Measurements from ENCODE around the gene ST6GALNAC2. TPM values are rescaled to one million over a fixed set of nuclear protein-coding genes. Genes with fewer than 3 reads are reported as not detected.

ST6GALNAC2 gene
- total RNA-seq, 1 donor from 2014 or later, result 4.5 TPM

DNA sequence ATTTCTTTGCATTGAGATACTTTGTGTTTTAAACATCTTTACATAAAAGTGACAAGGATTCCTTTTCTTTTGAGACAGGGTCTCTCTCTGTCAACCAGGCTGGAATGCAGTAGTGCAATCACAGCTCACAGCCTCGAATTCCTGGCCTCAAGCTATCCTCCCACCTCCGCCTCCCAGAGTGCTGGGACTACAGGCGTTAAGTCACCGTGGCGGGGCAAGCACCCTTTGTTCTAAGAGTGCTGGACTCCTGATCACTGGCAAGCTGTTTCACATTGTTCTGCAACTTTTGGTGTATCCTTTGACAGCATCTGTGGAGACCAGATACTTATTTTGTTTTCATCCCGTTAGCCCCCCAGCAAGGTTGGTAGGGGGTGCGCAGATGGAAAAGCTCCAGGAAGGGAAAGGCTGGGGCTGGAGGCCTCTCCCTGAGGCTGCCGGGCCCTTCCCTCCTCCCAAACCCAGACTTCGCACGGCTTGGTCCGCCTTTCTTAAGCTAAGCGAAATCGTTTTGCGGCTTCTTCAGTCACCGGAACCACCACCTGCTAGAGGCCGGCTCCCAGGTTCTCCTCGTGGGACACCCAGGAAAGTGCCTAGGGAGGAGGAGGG is 1.1 kb downstream of the ST6GALNAC2 start:
- H3K9me3 Mint-ChIP-seq, result no peaks in the 10 kb centered on the region
- no peak for DNase-seq (ENCODE audit: low read depth, low spot score)
- no peak overlapping the region for H3K27ac Mint-ChIP-seq (ENCODE audit: unreplicated experiment)
- peak overlapping the region; percentile 75 for H3K4me3 Mint-ChIP-seq
- H3K36me3 Mint-ChIP-seq (ENCODE audit: low read depth), result no peaks in the 10 kb centered on the region
- H3K27me3 Mint-ChIP-seq (ENCODE audit: low read depth), result peaks cover 69% of the 10 kb centered on the region
- H3K4me1 Mint-ChIP-seq, result peaks cover 44% of the 10 kb centered on the region
- TF ChIP-seq, protein P1, sequence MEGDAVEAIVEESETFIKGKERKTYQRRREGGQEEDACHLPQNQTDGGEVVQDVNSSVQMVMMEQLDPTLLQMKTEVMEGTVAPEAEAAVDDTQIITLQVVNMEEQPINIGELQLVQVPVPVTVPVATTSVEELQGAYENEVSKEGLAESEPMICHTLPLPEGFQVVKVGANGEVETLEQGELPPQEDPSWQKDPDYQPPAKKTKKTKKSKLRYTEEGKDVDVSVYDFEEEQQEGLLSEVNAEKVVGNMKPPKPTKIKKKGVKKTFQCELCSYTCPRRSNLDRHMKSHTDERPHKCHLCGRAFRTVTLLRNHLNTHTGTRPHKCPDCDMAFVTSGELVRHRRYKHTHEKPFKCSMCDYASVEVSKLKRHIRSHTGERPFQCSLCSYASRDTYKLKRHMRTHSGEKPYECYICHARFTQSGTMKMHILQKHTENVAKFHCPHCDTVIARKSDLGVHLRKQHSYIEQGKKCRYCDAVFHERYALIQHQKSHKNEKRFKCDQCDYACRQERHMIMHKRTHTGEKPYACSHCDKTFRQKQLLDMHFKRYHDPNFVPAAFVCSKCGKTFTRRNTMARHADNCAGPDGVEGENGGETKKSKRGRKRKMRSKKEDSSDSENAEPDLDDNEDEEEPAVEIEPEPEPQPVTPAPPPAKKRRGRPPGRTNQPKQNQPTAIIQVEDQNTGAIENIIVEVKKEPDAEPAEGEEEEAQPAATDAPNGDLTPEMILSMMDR (conservative IDR thresholded peaks at IDR 0.05), result no peak

GRCh38 chr17:76582660-76583059 is 3.0 kb downstream of the ST6GALNAC2 start:
- H3K4me1 Mint-ChIP-seq, result peaks cover 47% of the 10 kb centered on the region
- H3K36me3 Mint-ChIP-seq (ENCODE audit: low read depth), result no peaks in the 10 kb centered on the region
- H3K9me3 Mint-ChIP-seq, result no peaks in the 10 kb centered on the region
- TF ChIP-seq, protein P1 (conservative IDR thresholded peaks at IDR 0.05), result no peak
- no peak for DNase-seq (ENCODE audit: low read depth, low spot score)
- H3K27me3 Mint-ChIP-seq (ENCODE audit: low read depth), result peaks cover 53% of the 10 kb centered on the region
- peak overlapping the region; percentile 48 for H3K4me3 Mint-ChIP-seq
- H3K27ac Mint-ChIP-seq (ENCODE audit: unreplicated experiment), result no peak overlapping the region

- H3K9me3 Mint-ChIP-seq, result no peaks in the 10 kb centered on the region
- H3K27me3 Mint-ChIP-seq (ENCODE audit: low read depth), result peaks cover 41% of the 10 kb centered on the region
- TF ChIP-seq, protein P1 (conservative IDR thresholded peaks at IDR 0.05), result no peak
- peaks cover 37% of the 10 kb centered on the region for H3K4me1 Mint-ChIP-seq
- no peaks in the 10 kb centered on the region for H3K36me3 Mint-ChIP-seq (ENCODE audit: low read depth)
- H3K4me3 Mint-ChIP-seq, result no peak overlapping the region
- DNase-seq (ENCODE audit: low read depth, low spot score), result no peak
- peak overlapping the region; percentile 57 for H3K27ac Mint-ChIP-seq (ENCODE audit: unreplicated experiment)
These were observed 4.1 kb downstream of the ST6GALNAC2 start for GRCh38 chr17:76581515-76581914.

GRCh38 chr17:76579281-76579680 is 6.4 kb downstream of the ST6GALNAC2 start:
- H3K27ac Mint-ChIP-seq (ENCODE audit: unreplicated experiment), result no peak overlapping the region

DNA sequence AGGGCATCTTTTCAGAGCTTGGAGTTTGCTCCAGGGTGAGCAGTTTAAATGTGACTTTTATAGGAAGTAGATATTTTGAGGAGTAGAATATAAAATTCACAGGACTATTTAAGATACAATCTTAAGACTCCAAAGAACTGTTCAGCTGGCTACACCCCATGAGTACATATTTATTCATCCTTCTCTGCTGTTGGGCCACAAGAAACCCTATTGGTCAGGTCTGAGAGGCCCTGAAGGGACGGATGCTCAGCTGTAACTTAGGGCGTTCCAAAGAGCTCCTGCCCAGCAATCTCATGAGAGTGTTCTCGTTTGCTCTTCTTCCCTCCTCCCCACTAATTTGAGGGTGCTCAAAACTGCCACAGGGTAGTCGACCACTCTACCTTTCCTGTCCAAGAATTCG is 7.3 kb downstream of the ST6GALNAC2 start:
- Mint-ChIP-seq H3K36me3 (ENCODE audit: low read depth) (no peaks in the 10 kb centered on the region), H3K27ac (ENCODE audit: unreplicated experiment) (no peak overlapping the region), H3K9me3 (no peaks in the 10 kb centered on the region), H3K4me1 (peaks cover 46% of the 10 kb centered on the region), H3K27me3 (ENCODE audit: low read depth) (peaks cover 17% of the 10 kb centered on the region), H3K4me3 (peak overlapping the region; percentile 27)
- DNase-seq (ENCODE audit: low read depth, low spot score), result no peak
- TF ChIP-seq, protein P1 (conservative IDR thresholded peaks at IDR 0.05), result no peak

More at GRCh38 chr17:76579281-76579680, 6.4 kb downstream of the ST6GALNAC2 start:
- DNase-seq (ENCODE audit: low read depth, low spot score), result no peak
- Mint-ChIP-seq H3K36me3 (ENCODE audit: low read depth) (no peaks in the 10 kb centered on the region), H3K4me3 (peak overlapping the region; percentile 38), H3K9me3 (no peaks in the 10 kb centered on the region), H3K4me1 (peaks cover 50% of the 10 kb centered on the region), H3K27me3 (ENCODE audit: low read depth) (peaks cover 26% of the 10 kb centered on the region)
- TF ChIP-seq, protein P1 (conservative IDR thresholded peaks at IDR 0.05), result no peak

Measured in neural crest cell (in vitro differentiated cells).